Body of pancreas (tissue), 4 donors: Measurements from ENCODE around the gene STARD9. TPM values are rescaled to one million over a fixed set of nuclear protein-coding genes. Genes with fewer than 3 reads are reported as not detected.

Experiments used
- ATAC-seq: fragments of 150-250 bp; one replicate; pipeline ENCODE4 v1.9.1; 2016
- DNase-seq, 4 donors: peaks; one replicate each; pipeline ENCODE4 v3.0.0-alpha.2; 2019
- H3K27ac ChIP-seq, 4 donors: fragments of 200-600 bp; sonication (generic); 1 replicate in 3 of 4; 2 replicates in 1 of 4; pipeline versions ENCODE4 v1.5.1 to v1.6.1; 2016 to 2019; ENCODE audit warnings: mild to moderate bottlenecking in 1 of 4, mixed read lengths in 1 of 4, moderate library complexity in 1 of 4
- H3K27me3 ChIP-seq, 2 donors: fragments of 200-600 bp; sonication (generic); one replicate each; pipeline ENCODE4 v1.6.0; 2016; ENCODE audit warnings: mild to moderate bottlenecking in 1 of 2
- H3K36me3 ChIP-seq, 2 donors: fragments of 200-600 bp; sonication (generic); replicated peaks in 1 of 2; 2 replicates each; pipeline ENCODE4 v1.5.1; 2016; ENCODE audit warnings: low read depth in 2 of 2; ENCODE audit not compliant: insufficient read depth in 1 of 2
- H3K4me1 ChIP-seq: fragments of 200-600 bp; sonication (generic); one replicate; pipeline ENCODE4 v1.6.0; 2016
- H3K4me3 ChIP-seq, 2 donors: fragments of 200-600 bp; sonication (generic); 1 replicate in 1 of 2; 2 replicates in 1 of 2; pipeline ENCODE4 v1.5.1; 2016 to 2019
- H3K9me3 ChIP-seq, 3 donors: fragments of 200-600 bp; sonication (generic); 1 replicate in 2 of 3; 2 replicates in 1 of 3; pipeline ENCODE4 v1.5.1; 2016
- CTCF ChIP-seq, 7 experiments: fragments of 450-650 bp in 4 of 7; fragments of 200-600 bp in 3 of 7; sonication (generic) in 3 of 7; IDR thresholded peaks; one replicate each; pipeline ENCODE4 v1.5.1; 2016 to 2019; ENCODE audit warnings: antibody characterized with exemption in 7 of 7
- POLR2A ChIP-seq, 3 donors: fragments of 450-650 bp; IDR thresholded peaks; one replicate each; pipeline ENCODE4 v1.6.1; 2016; ENCODE audit warnings: antibody characterized with exemption in 3 of 3, mild to moderate bottlenecking in 2 of 3
- WGBS, 2 donors: methylation state at CpG; one replicate each; pipeline ENCODE4 v1.1.5; 2017; 5-methylcytosine and 5-hydroxymethylcytosine counted together
- intact Hi-C: fragments of 100-400 bp; cut with DNase I; formaldehyde crosslinking; loops from one replicate; pipeline ENCODE4 v1.15.1; 2023
- total RNA-seq, 2 donors: library from RNA; depleted of rRNA; stranded (reverse); fragments of >200 nt; gene quantifications; one replicate each; pipeline ENCODE4 v1.1.0, GENCODE V29; 2016

The STARD9 gene
- total RNA-seq, 2 donors from 2014 or later: 1.3 to 4.7 TPM

GRCh38 chr15:42728972-42729371 lies 153.6 kb downstream of the STARD9 start:
- no peaks in the 10 kb centered on the region for H3K9me3 ChIP-seq
- intact Hi-C loops: no loop called here
- 88 to 93% methylated on average over 7 to 14 of the region's 14 CpGs for WGBS, 2 donors
- no peak for ATAC-seq
- TF ChIP-seq POLR2A (IDR thresholded peaks at IDR 0.05) (no peak), CTCF (IDR thresholded peaks at IDR 0.05) (no peak)
- DNase-seq: no peak
- no peaks in the 10 kb centered on the region for H3K27me3 ChIP-seq
- peaks cover 13 to 47% of the 10 kb centered on the region in 2 donors for H3K36me3 ChIP-seq
- no peak overlapping the region for H3K4me3 ChIP-seq
- no peak overlapping the region for H3K27ac ChIP-seq
- no peaks in the 10 kb centered on the region for H3K4me1 ChIP-seq

GRCh38 chr15:42729409-42729808 lies 154.0 kb downstream of the STARD9 start:
- 83 to 90% methylated on average over 5 to 7 of the region's 7 CpGs for WGBS, 2 donors
- no peaks in the 10 kb centered on the region for H3K27me3 ChIP-seq
- intact Hi-C loops: no loop called here
- no peak overlapping the region for H3K27ac ChIP-seq
- TF ChIP-seq CTCF (IDR thresholded peaks at IDR 0.05) (no peak), POLR2A (IDR thresholded peaks at IDR 0.05) (no peak)
- no peaks in the 10 kb centered on the region for H3K9me3 ChIP-seq
- DNase-seq: no peak
- H3K4me3 ChIP-seq: no peak overlapping the region
- no peak for ATAC-seq
- peaks cover 3% of the 10 kb centered on the region for H3K4me1 ChIP-seq
- peaks cover 13 to 46% of the 10 kb centered on the region in 2 donors for H3K36me3 ChIP-seq

- Histone ChIP-seq H3K4me3 (no peak overlapping the region), H3K27ac (no peak overlapping the region), H3K36me3 (peaks cover 13 to 43% of the 10 kb centered on the region in 2 donors), H3K27me3 (no peaks in the 10 kb centered on the region), H3K4me1 (peaks cover 10% of the 10 kb centered on the region), H3K9me3 (no peaks in the 10 kb centered on the region)
- WGBS, 2 donors: 74 to 92% methylated on average over 7 to 8 of the region's 8 CpGs
- ATAC-seq (no peak), DNase-seq (no peak)
- TF ChIP-seq POLR2A (IDR thresholded peaks at IDR 0.05) (no peak), CTCF (IDR thresholded peaks at IDR 0.05) (no peak)
- intact Hi-C loops: no loop called here
Measured at GRCh38 chr15:42730135-42730534, 154.7 kb downstream of the STARD9 start.

- WGBS, 2 donors: 94 to 97% methylated on average over 10 to 14 of the region's 14 CpGs
- intact Hi-C loops: no loop called here
- H3K9me3 ChIP-seq: no peaks in the 10 kb centered on the region
- no peaks in the 10 kb centered on the region for H3K27me3 ChIP-seq
- ATAC-seq: no peak
- no peak overlapping the region for H3K27ac ChIP-seq
- no peak overlapping the region for H3K4me3 ChIP-seq
- TF ChIP-seq CTCF (IDR thresholded peaks at IDR 0.05): no peak
- no peak for TF ChIP-seq POLR2A (IDR thresholded peaks at IDR 0.05)
- no peak for DNase-seq
- H3K4me1 ChIP-seq: peaks cover 14% of the 10 kb centered on the region
- H3K36me3 ChIP-seq: peaks cover 13 to 41% of the 10 kb centered on the region in 2 donors
Measured at GRCh38 chr15:42730536-42730935, 155.1 kb downstream of the STARD9 start.

GRCh38 chr15:42731461-42731860 lies 156.1 kb downstream of the STARD9 start:
- Histone ChIP-seq H3K9me3 (no peaks in the 10 kb centered on the region), H3K36me3 (peaks cover 13 to 37% of the 10 kb centered on the region in 2 donors), H3K27ac (no peak overlapping the region), H3K27me3 (no peaks in the 10 kb centered on the region), H3K4me3 (no peak overlapping the region), H3K4me1 (peaks cover 21% of the 10 kb centered on the region)
- intact Hi-C loops: no loop called here
- DNase-seq (no peak), ATAC-seq (no peak)
- 88 to 91% methylated on average over 6 of the region's 6 CpGs for WGBS, 2 donors
- TF ChIP-seq POLR2A (IDR thresholded peaks at IDR 0.05) (no peak), CTCF (IDR thresholded peaks at IDR 0.05) (no peak)
